CD4-positive, alpha-beta T cell treated with Interleukin-15 for 4 hours (primary cell): ENCODE results near the gene ZNF829.
A peak's percentile ranks its signal among the peaks of the same experiment; 100 is the strongest.

Experiments
- DNase-seq: peaks from one replicate; pipeline ENCODE4 v3.0.0-alpha.2; 2020; ENCODE audit warnings: low spot score

ZNF829 gene

GRCh38 chr19:36915992-36916830 lies at the start of gene ZNF829, which contains the start of gene ZNF568:
TSS of gene ZNF829 (minus strand) at chr19:36916291. CDS start at chr19:36915167, 1,124 bp downstream.
TSS of gene ZNF568 (plus strand) at chr19:36916332. CDS start at chr19:36922771, 6,439 bp downstream.
- DNase-seq = peak; percentile 92

GRCh38 chr19:36963280-36963679 lies 47.2 kb upstream of the ZNF829 start:
- DNase-seq = no peak

- DNase-seq = no peak
Observed at GRCh38 chr19:36962346-36962745, 46.3 kb upstream of the ZNF829 start.

- DNase-seq = no peak
Observed at GRCh38 chr19:36950335-36951119, 34.4 kb upstream of the ZNF829 start.

GRCh38 chr19:36939153-36939552 lies 23.1 kb upstream of the ZNF829 start:
- DNase-seq = no peak

GRCh38 chr19:36931684-36932083 lies 15.6 kb upstream of the ZNF829 start:
- no peak for DNase-seq

- no peak for DNase-seq
Observed at GRCh38 chr19:36918090-36918489, 2.0 kb upstream of the ZNF829 start.

GRCh38 chr19:36916991-36917390 lies 900 bp upstream of the ZNF829 start:
- DNase-seq = no peak

- DNase-seq = no peak
Observed at GRCh38 chr19:36898422-36898821, 17.7 kb downstream of the ZNF829 start.

- no peak for DNase-seq
Observed at GRCh38 chr19:36894849-36895383, 21.2 kb downstream of the ZNF829 start.

- no peak for DNase-seq
Observed at GRCh38 chr19:36891768-36892357, 24.2 kb downstream of the ZNF829 start.

GRCh38 chr19:36876993-36877938 lies 38.8 kb downstream of the ZNF829 start:
- no peak for DNase-seq

- no peak for DNase-seq
Observed at GRCh38 chr19:36851898-36852297, 64.2 kb downstream of the ZNF829 start.

GRCh38 chr19:36850559-36851442 lies 65.3 kb downstream of the ZNF829 start, which contains the start of gene ZNF345:
TSS of gene ZNF345 (plus strand) at chr19:36850876. CDS start at chr19:36876831, 25,955 bp downstream.
- DNase-seq = peak; percentile 91

GRCh38 chr19:36849701-36850558 lies 66.2 kb downstream of the ZNF829 start:
- DNase-seq = peak; percentile 88

- DNase-seq = no peak
Observed at GRCh38 chr19:36847968-36848367, 68.1 kb downstream of the ZNF829 start.

GRCh38 chr19:36838784-36839324 lies 77.2 kb downstream of the ZNF829 start:
- DNase-seq = no peak
